22Rv1 (cell line): ENCODE measurements around the gene FAM50A.

Source experiments
- ZFX ChIP-seq: fragments of 450-650 bp; IDR thresholded peaks from 2 replicates; pipeline ENCODE4 v1.6.1; 2017; ENCODE audit warnings: antibody characterized with exemption, borderline replicate concordance
- TF ChIP-seq, protein P1 (sequence below): fragments of 450-650 bp; IDR thresholded peaks from 2 replicates; pipeline ENCODE4 v1.5.1; 2017; ENCODE audit warnings: mild to moderate bottlenecking

- TF ChIP-seq, protein P1, sequence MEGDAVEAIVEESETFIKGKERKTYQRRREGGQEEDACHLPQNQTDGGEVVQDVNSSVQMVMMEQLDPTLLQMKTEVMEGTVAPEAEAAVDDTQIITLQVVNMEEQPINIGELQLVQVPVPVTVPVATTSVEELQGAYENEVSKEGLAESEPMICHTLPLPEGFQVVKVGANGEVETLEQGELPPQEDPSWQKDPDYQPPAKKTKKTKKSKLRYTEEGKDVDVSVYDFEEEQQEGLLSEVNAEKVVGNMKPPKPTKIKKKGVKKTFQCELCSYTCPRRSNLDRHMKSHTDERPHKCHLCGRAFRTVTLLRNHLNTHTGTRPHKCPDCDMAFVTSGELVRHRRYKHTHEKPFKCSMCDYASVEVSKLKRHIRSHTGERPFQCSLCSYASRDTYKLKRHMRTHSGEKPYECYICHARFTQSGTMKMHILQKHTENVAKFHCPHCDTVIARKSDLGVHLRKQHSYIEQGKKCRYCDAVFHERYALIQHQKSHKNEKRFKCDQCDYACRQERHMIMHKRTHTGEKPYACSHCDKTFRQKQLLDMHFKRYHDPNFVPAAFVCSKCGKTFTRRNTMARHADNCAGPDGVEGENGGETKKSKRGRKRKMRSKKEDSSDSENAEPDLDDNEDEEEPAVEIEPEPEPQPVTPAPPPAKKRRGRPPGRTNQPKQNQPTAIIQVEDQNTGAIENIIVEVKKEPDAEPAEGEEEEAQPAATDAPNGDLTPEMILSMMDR: no peak
- TF ChIP-seq ZFX: no peak
Observed at GRCh38 chrX:154396973-154397887, 46.7 kb upstream of the FAM50A start.
